ENCODE measurements around the gene SLC30A3.

The SLC30A3 gene

DNA sequence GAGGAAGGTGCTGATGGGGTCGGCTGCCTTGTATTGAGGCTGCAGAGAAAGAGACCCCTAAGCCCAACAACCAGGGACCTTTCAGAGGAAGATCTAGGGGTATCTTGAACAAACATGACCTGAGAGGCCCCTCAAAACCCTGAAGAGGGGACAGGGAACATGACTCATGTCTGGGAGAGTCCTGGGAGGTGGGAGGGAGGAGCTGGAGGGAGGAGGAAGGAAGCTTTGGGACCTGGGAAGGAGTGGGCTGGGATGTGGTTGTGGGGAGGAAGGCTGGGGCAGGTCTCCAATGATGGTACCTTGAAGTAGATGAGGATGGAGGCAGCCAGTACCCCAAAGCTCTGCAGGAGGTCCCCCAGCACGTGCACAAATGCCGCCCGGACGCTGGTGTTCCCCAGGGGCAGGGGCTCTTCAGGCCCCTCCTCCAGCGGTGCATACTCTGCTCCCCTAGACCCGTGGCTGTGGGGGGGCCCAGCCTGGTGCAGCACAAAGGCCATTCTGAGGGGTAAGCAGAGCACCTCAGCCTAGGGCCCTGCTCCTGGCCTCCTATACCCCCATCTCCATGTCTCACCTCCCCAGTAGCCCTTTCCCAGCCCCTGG is 5.9 kb downstream of the SLC30A3 start:
- no peak for DNase-seq

DNA sequence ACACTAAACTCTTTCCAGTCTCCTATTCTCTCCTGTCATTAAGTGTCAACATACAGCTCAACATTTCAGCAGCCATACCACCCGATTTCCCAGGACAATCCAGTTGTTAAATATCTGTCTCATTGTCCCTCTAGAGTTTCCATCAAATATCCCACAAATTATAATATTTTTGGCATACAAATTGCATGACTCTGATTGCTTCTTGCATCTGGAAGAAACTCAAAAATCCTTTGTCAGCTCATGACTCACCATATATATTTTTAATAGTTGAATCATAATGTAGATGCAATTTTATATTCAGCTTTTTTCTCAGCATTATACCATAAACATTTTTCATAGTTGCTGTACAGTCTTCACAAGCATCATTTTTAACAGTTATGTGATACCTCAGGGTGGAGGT is 7.2 kb downstream of the SLC30A3 start:
- no peak for DNase-seq

- no peak for DNase-seq
Observed at GRCh38 chr2:27255187-27255586, 7.7 kb downstream of the SLC30A3 start.

- no peak for DNase-seq
Observed at GRCh38 chr2:27251766-27252165, 11.1 kb downstream of the SLC30A3 start.

- no peak for DNase-seq
Observed at GRCh38 chr2:27250652-27251379, 12.0 kb downstream of the SLC30A3 start.

- peak; percentile 80 to 81 for DNase-seq
Observed at GRCh38 chr2:27249891-27250651, 12.8 kb downstream of the SLC30A3 start.

- no peak for DNase-seq
Observed at GRCh38 chr2:27249159-27249890, 13.5 kb downstream of the SLC30A3 start.

DNA sequence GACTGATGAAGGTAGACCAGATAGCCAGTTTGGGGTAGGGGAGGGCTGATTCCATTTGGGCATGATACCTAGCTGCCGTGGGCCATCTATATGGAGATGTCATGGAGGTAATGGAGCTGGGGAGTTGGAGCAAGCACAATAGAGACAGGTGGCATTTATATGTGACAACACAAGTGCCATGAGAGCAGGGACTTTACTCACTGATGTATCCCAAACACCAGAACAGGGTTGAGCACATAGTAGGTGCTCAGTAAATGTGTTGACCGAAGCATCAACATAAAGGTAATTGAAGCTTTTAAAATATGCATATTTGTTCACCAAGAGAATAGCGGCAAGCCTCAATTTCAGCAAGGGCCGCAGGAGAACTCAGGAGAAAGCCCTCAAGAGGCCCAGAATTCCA is 15.0 kb downstream of the SLC30A3 start:
- no peak for DNase-seq

GRCh38 chr2:27245626-27246025 is 17.2 kb downstream of the SLC30A3 start:
- DNase-seq, result no peak

DNA sequence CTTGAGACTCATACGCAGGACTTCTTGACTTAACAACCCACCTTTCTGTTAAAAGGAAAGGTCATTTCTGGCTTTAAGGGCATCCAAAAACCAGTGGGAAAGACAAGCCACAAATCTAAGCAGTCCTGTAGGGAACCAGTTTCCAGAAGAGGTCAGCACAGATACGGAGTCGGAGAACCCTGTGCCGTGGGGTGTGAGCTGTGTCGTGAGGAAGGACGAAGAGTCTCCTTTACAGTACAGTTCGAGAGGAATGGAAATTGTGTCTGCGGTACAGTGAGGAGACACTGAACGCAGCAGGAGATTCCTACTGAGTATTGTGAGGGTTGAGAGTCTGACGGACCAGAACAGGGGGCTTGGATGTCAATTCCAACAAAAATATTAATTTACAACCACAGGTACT is 17.7 kb downstream of the SLC30A3 start:
- DNase-seq, result no peak

- no peak for DNase-seq
Observed at GRCh38 chr2:27243391-27244130, 19.3 kb downstream of the SLC30A3 start.

DNA sequence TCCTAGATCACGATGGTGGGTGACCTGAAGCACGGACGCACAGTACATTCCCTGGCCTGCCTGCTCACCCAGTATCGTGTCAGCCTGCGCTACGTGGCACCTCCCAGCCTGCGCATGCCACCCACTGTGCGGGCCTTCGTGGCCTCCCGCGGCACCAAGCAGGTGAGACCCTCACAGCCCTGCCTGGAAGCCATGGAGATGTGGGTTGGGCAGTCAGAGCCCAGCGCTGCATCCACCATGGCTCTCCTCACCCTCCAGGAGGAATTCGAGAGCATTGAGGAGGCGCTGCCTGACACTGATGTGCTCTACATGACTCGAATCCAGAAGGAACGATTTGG is 20.3 kb downstream of the SLC30A3 start:
- no peak for DNase-seq

DNA sequence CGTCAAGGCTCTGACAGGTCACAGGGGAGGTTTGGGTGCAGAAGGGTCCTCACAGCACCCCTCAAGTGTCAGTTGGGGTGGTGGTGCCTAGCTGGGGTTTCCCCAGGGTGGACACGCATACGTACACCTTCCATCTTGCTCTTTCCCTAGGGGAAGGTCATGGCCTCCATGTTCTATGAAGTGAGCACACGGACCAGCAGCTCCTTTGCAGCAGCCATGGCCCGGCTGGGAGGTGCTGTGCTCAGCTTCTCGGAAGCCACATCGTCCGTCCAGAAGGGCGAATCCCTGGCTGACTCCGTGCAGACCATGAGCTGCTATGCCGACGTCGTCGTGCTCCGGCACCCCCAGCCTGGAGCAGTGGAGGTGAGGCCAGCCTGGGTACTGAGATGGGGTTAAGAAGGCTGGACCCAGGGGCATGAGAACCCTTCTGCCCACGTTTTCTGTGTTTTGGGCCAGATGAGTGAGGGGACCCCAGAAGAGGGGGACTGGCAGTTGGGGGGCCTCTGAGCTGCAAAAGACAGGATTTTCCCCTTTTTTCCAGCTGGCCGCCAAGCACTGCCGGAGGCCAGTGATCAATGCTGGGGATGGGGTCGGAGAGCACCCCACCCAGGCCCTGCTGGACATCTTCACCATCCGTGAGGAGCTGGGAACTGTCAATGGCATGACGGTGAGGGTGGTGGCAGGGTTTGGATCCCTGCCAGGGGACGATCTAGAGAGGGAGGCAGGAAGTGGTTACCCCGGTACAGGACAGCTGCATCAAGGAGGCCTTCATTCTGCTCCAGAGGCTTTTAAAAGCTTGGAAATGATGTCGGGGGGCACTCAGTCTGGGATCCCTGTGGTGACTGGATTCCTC is 20.9 kb downstream of the SLC30A3 start:
- DNase-seq, result no peak

DNA sequence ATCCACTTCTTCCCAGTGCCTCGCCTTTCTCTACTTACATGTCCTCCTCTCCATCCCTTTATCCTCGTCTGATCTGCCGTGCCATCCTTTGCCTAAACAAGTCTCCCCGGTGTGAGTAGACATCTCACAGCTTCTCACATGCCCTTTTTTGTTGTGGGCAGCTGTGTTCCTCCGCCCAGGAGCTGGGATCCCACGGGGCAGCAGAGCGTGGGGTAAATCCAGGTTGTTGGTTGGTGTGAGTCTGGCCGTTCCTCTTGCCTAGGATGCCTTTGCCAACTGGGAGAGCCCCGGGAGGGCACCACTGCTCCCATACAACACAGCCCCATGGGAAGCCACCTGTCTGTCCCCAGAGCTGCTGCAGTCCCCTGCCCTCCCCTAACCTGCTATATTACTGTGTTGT is 22.4 kb downstream of the SLC30A3 start:
- no peak for DNase-seq

- DNase-seq, result no peak
Observed at GRCh38 chr2:27238976-27239375, 23.9 kb downstream of the SLC30A3 start.

DNA sequence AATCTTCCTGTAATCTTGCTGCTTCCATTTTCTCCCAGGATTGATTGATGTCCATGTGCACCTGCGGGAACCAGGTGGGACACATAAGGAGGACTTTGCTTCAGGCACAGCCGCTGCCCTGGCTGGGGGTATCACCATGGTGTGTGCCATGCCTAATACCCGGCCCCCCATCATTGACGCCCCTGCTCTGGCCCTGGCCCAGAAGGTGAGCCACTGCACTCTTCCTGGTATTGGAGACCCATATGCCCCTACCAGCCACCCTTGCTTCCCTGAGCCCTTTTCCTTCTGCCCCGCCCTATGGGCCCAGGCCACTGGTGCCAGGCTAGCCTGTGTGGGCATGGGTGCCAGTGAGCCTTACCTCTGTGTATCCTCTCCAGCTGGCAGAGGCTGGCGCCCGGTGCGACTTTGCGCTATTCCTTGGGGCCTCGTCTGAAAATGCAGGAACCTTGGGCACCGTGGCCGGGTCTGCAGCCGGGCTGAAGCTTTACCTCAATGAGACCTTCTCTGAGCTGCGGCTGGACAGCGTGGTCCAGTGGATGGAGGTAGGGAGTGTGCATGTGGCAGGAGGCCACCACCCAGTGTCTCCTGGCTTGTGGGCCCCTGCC is 25.4 kb downstream of the SLC30A3 start:
- no peak for DNase-seq

GRCh38 chr2:27236626-27237025 is 26.2 kb downstream of the SLC30A3 start:
- no peak for DNase-seq

GRCh38 chr2:27236136-27236535 is 26.7 kb downstream of the SLC30A3 start:
- no peak for DNase-seq

- no peak for DNase-seq
Observed at GRCh38 chr2:27233341-27233740, 29.5 kb downstream of the SLC30A3 start.

DNA sequence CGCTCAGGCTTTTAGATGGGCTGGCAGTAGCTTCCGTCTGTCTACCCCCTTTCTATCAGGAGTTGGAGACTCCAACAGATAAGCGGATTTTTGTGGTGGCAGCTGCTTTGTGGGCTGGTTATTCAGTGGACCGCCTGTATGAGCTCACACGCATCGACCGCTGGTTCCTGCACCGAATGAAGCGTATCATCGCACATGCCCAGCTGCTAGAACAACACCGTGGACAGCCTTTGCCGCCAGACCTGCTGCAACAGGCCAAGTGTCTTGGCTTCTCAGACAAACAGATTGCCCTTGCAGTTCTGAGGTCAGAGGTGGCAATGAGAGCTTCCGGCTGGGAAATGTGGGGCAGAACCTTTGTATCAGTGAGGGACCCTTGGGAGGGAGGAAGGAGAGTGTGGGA is 30.9 kb downstream of the SLC30A3 start:
- DNase-seq, result no peak

- DNase-seq, result no peak
Observed at GRCh38 chr2:27227501-27227900, 35.3 kb downstream of the SLC30A3 start.
